ENCODE measurements around the gene GAGE10.

GRCh38 chrX:49290215-49290614 is 13.2 kb upstream of the GAGE10 start:
- no peak for TF ChIP-seq CTCF (IDR thresholded peaks at IDR 0.05)
- no peak for TF ChIP-seq POLR2A (IDR thresholded peaks at IDR 0.05; ENCODE audit: low read depth)
- no peak for TF ChIP-seq POLR2AphosphoS5 (IDR thresholded peaks at IDR 0.05)
